GM23338 (cell line): ENCODE data around the gene TBL1XR1.

ENCODE experiments used
- CTCF ChIP-seq, 2 experiments: fragments of 200-600 bp in 1 of 2; sonication (generic) in 1 of 2; conservative IDR thresholded peaks; 2 replicates each; pipeline versions ENCODE4 v1.5.1 to v1.6.1; 2016 to 2017; ENCODE audit warnings: antibody characterized with exemption in 2 of 2, low read depth in 2 of 2, mild to moderate bottlenecking in 2 of 2, moderate library complexity in 1 of 2
- REST ChIP-seq: IDR thresholded peaks from one replicate; pipeline ENCODE4 v1.6.1; 2018; ENCODE audit warnings: antibody characterized with exemption; ENCODE audit not compliant: unreplicated experiment

GRCh38 chr3:177089901-177090300, 107.4 kb downstream of the TBL1XR1 start:
- TF ChIP-seq CTCF (conservative IDR thresholded peaks at IDR 0.05; ENCODE audit: low read depth in 2 of 2), result no peak
- TF ChIP-seq REST, result no peak
